Measurements from ENCODE around the gene ITGA8. TPM values are rescaled to one million over a fixed set of nuclear protein-coding genes. Genes with fewer than 3 reads are reported as not detected.
"Not testable (repeated sequence)": the region's sequence is repeated elsewhere in the genome, so short reads cannot be mapped to it uniquely, and the experiment has no call there.

Gene ITGA8
- total RNA-seq, 1 donor from 2014 or later: 1.7 TPM

DNA sequence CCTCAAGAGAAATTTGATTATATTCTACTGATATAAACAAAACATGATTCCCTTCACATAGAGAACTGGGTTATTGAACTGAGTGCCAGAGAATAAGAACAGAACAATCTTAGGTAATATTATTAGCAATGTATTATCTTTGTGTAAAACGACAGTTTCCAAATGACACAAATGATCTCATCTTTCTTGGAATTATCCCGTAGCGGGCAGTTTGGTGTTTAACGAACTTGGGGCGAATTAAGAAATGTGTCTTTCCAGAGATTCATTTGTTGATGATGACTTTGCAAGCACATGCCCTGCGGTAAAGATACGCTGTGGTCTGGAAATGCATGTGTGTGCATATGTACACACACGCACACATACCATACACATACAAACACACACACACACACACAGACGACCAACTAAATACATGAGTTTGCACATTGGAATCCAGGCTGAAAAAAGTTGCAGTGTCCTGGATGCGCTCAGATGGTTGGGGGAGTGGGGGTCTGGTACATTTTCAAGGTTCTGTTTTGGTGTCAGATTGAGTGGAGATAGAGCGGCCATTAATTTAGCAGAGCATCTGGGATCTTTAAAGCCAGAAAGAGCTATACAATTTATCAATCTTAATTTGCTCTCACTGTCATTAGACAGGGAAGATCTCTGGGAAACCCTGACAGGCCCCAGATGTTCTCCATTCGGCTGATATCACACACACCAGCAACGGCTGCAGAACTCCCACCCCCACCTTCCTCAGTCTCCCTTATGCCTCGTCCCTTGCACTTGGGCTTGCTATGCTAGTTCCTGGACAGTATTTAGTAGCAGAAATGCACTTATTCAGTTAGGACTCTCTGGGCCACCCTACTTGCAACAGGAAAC is 236.3 kb downstream of the ITGA8 start:
- no peaks in the 10 kb centered on the region for H3K36me3 ChIP-seq
- no peaks in the 10 kb centered on the region for H3K4me1 ChIP-seq
- peaks cover 5% of the 10 kb centered on the region for H3K27me3 ChIP-seq (ENCODE audit: low read depth)
- TF ChIP-seq, protein P1, sequence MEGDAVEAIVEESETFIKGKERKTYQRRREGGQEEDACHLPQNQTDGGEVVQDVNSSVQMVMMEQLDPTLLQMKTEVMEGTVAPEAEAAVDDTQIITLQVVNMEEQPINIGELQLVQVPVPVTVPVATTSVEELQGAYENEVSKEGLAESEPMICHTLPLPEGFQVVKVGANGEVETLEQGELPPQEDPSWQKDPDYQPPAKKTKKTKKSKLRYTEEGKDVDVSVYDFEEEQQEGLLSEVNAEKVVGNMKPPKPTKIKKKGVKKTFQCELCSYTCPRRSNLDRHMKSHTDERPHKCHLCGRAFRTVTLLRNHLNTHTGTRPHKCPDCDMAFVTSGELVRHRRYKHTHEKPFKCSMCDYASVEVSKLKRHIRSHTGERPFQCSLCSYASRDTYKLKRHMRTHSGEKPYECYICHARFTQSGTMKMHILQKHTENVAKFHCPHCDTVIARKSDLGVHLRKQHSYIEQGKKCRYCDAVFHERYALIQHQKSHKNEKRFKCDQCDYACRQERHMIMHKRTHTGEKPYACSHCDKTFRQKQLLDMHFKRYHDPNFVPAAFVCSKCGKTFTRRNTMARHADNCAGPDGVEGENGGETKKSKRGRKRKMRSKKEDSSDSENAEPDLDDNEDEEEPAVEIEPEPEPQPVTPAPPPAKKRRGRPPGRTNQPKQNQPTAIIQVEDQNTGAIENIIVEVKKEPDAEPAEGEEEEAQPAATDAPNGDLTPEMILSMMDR (IDR thresholded peaks at IDR 0.05; ENCODE audit: borderline replicate concordance): no peak
- intact Hi-C loops (cut with micrococcal nuclease): no loop called here
- no peaks in the 10 kb centered on the region for H3K9me3 ChIP-seq (replicated peaks)
- no peak for DNase-seq
- H3K4me3 ChIP-seq: no peak overlapping the region
- H3K27ac ChIP-seq (replicated peaks): no peak overlapping the region

DNA sequence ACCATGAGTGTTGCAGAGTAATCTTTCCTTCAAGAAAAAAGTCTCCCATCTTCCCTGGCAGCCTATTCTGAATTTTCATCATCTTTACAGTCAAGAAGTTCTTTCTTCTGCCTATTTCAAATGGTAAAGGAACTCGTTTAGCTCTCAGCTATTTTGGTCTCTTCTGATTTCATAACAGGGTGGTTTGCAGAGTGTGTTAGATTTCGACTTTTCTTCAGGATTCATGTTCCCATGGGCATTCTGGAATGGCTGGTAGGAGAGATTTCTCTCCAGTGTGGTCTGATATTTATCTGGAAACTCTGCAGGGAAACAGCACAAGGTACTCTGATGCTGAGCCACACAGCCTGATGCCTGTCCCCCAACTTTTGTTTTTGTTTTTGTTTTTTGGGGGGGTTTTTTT is 237.6 kb downstream of the ITGA8 start:
- TF ChIP-seq, protein P1 (IDR thresholded peaks at IDR 0.05; ENCODE audit: borderline replicate concordance): no peak
- no peak overlapping the region for H3K4me3 ChIP-seq
- H3K36me3 ChIP-seq: no peaks in the 10 kb centered on the region
- H3K4me1 ChIP-seq: no peaks in the 10 kb centered on the region
- peaks cover 9% of the 10 kb centered on the region for H3K27me3 ChIP-seq (ENCODE audit: low read depth)
- no peaks in the 10 kb centered on the region for H3K9me3 ChIP-seq (replicated peaks)
- no peak overlapping the region for H3K27ac ChIP-seq (replicated peaks)
- DNase-seq: no peak
- intact Hi-C loops (cut with micrococcal nuclease): no loop called here

DNA sequence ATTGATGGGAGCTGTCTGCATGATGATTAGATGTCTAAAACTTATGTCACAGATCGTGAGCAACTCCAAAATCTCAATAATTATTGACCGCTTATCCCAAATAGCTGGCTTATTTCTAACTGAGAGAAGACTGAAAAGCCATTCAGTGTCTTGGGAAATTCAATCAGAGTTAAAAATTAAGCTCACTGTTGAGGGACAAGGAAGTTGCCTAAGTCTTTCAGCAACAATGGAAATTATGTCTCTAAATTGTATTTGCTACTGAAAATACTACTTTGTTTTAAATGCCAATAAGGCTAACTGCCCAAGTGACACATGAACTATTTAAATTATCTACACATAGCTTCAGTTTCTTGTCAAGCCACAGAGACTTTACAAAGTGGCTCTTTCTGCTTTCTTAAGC is 240.8 kb downstream of the ITGA8 start:
- no peak overlapping the region for H3K4me3 ChIP-seq
- no peak overlapping the region for H3K27ac ChIP-seq (replicated peaks)
- intact Hi-C loops (cut with micrococcal nuclease): no loop called here
- no peaks in the 10 kb centered on the region for H3K4me1 ChIP-seq
- DNase-seq: no peak
- H3K27me3 ChIP-seq (ENCODE audit: low read depth): peaks cover 18% of the 10 kb centered on the region
- peaks cover 4% of the 10 kb centered on the region for H3K9me3 ChIP-seq (replicated peaks)
- TF ChIP-seq, protein P1 (IDR thresholded peaks at IDR 0.05; ENCODE audit: borderline replicate concordance): no peak
- H3K36me3 ChIP-seq: no peaks in the 10 kb centered on the region

DNA sequence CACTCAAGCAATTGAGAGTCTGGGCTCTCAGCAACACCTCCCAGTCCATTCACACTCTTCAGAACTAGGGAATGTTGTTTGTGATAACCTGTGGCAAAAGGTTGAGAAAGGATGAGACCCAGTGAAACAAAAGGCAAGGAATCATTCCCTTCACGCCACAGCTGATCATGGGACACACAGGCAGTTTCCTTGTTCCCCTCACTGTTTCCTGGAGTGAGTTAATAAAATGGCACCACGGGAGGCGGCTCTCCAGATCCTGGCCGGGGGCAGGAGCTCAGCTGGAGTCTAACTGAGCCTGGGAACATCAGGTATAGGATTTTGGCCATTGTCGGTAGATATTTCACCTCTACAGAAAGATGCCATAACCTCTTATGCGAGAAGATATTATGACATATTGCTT is 241.3 kb downstream of the ITGA8 start:
- TF ChIP-seq, protein P1 (IDR thresholded peaks at IDR 0.05; ENCODE audit: borderline replicate concordance): no peak
- Histone ChIP-seq H3K27me3 (ENCODE audit: low read depth) (peaks cover 18% of the 10 kb centered on the region), H3K4me1 (peaks cover under 1% of the 10 kb centered on the region), H3K27ac (replicated peaks) (no peak overlapping the region), H3K36me3 (no peaks in the 10 kb centered on the region), H3K9me3 (replicated peaks) (peaks cover 4% of the 10 kb centered on the region), H3K4me3 (no peak overlapping the region)
- intact Hi-C loops (cut with micrococcal nuclease): no loop called here
- no peak for DNase-seq

DNA sequence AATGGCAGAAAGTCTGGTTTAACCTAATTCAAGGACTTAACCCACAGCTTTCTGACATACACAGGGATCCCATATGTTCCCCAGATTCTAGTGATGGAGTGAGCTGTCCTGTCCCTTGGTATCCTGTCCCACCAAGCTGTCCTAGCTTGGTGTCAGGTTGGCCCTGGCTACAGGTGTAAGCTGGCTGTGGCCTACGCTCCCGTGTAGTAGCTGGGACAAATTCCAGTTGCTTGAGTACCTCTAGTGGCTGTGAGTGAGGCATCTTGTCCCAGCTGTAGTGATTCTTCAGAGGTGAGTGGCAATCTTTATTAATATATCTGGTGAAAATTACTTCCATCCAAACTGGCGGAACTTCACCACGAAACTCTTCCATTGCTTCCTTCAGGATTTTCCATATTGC is 243.4 kb downstream of the ITGA8 start:
- no peak for DNase-seq
- TF ChIP-seq, protein P1 (IDR thresholded peaks at IDR 0.05; ENCODE audit: borderline replicate concordance): no peak
- peaks cover 4% of the 10 kb centered on the region for H3K9me3 ChIP-seq (replicated peaks)
- no peak overlapping the region for H3K27ac ChIP-seq (replicated peaks)
- intact Hi-C loops (cut with micrococcal nuclease): no loop called here
- H3K4me1 ChIP-seq: peaks cover 12% of the 10 kb centered on the region
- H3K4me3 ChIP-seq: no peak overlapping the region
- H3K36me3 ChIP-seq: no peaks in the 10 kb centered on the region
- peaks cover 29% of the 10 kb centered on the region for H3K27me3 ChIP-seq (ENCODE audit: low read depth)

DNA sequence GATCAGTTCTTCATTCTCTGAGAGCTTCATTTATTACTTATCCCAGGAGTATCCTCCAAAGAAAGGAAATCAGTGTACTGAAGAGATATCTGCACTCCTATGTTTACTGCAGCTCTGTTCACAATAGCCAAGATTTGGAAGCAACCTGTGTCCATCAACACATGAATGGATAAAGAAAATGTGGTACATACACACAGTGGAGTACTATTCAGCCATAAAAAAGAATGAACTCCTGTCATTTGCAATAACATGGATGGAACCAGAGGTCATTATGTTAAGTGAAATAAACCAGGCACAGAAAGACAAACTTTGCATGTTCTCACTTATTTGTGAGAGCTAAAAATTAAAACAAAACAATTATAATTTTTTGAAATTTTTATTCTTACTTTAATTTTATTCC is 244.3 kb downstream of the ITGA8 start:
- H3K4me3 ChIP-seq; intact Hi-C loops (cut with micrococcal nuclease); H3K9me3 ChIP-seq (replicated peaks); DNase-seq; H3K36me3 ChIP-seq; H3K27ac ChIP-seq (replicated peaks): not testable (repeated sequence)
- Histone ChIP-seq H3K27me3 (ENCODE audit: low read depth) (peaks cover 29% of the 10 kb centered on the region), H3K4me1 (peaks cover 12% of the 10 kb centered on the region)

Measured in left ventricle myocardium inferior (tissue), 1 donor.